ENCODE measurements around the gene PES1. TPM values are rescaled to one million over a fixed set of nuclear protein-coding genes. Genes with fewer than 3 reads are reported as not detected.
"Not testable (repeated sequence)": the region's sequence is repeated elsewhere in the genome, so short reads cannot be mapped to it uniquely, and the experiment has no call there.

The PES1 gene
- polyA plus RNA-seq, 3 donors from 2014 or later, result 25.8 to 41.9 (median 34.5) TPM

- Mint-ChIP-seq H3K36me3 (no peaks in the 10 kb centered on the region), H3K27me3 (ENCODE audit: low read depth in 3 of 3) (peaks cover 13 to 19% (median 15%) of the 10 kb centered on the region in 3 donors), H3K4me1 (no peaks in the 10 kb centered on the region), H3K4me3 (no peak overlapping the region), H3K9me3 (peaks cover 0 to 1% (median 0%) of the 10 kb centered on the region in 6 donors), H3K27ac (no peak overlapping the region)
- no peak for DNase-seq
Measured at GRCh38 chr22:30542811-30543188, 48.9 kb downstream of the PES1 start.

GRCh38 chr22:30541961-30542810 is 49.5 kb downstream of the PES1 start:
- H3K27ac Mint-ChIP-seq, result no peak overlapping the region
- H3K36me3 Mint-ChIP-seq, result no peaks in the 10 kb centered on the region
- no peaks in the 10 kb centered on the region for H3K4me1 Mint-ChIP-seq
- peak overlapping the region in 1 of 5 donors; percentile 45 for H3K4me3 Mint-ChIP-seq
- DNase-seq, result no peak
- peaks cover 13 to 19% (median 16%) of the 10 kb centered on the region in 3 donors for H3K27me3 Mint-ChIP-seq (ENCODE audit: low read depth in 3 of 3)
- peaks cover 0 to 1% (median 0%) of the 10 kb centered on the region in 6 donors for H3K9me3 Mint-ChIP-seq

- H3K27me3 Mint-ChIP-seq (ENCODE audit: low read depth in 3 of 3), result peaks cover 11 to 18% (median 17%) of the 10 kb centered on the region in 3 donors
- H3K36me3 Mint-ChIP-seq, DNase-seq, H3K4me1 Mint-ChIP-seq, H3K27ac Mint-ChIP-seq, H3K9me3 Mint-ChIP-seq: not testable (repeated sequence)
- H3K4me3 Mint-ChIP-seq, result peak overlapping the region in 2 of 5 donors; percentile 40 to 45
Measured at GRCh38 chr22:30541511-30541910, 50.2 kb downstream of the PES1 start.

GRCh38 chr22:30539368-30539767 is 52.3 kb downstream of the PES1 start:
- Mint-ChIP-seq H3K27ac (no peak overlapping the region), H3K4me3 (no peak overlapping the region), H3K4me1 (peaks cover 1 to 9% of the 10 kb centered on the region in 2 donors), H3K36me3 (no peaks in the 10 kb centered on the region), H3K9me3 (no peaks in the 10 kb centered on the region), H3K27me3 (ENCODE audit: low read depth in 3 of 3) (peaks cover 10 to 20% (median 16%) of the 10 kb centered on the region in 3 donors)
- no peak for DNase-seq

GRCh38 chr22:30538280-30538679 is 53.4 kb downstream of the PES1 start:
- Mint-ChIP-seq H3K4me1 (peaks cover 1 to 9% of the 10 kb centered on the region in 2 donors), H3K27ac (no peak overlapping the region), H3K9me3 (no peaks in the 10 kb centered on the region), H3K4me3 (no peak overlapping the region), H3K36me3 (peaks cover 0 to 5% (median 0%) of the 10 kb centered on the region in 3 donors), H3K27me3 (ENCODE audit: low read depth in 3 of 3) (peaks cover 12 to 16% (median 16%) of the 10 kb centered on the region in 3 donors)
- no peak for DNase-seq

GRCh38 chr22:30537083-30537731 is 54.5 kb downstream of the PES1 start:
- peaks cover 0 to 5% (median 0%) of the 10 kb centered on the region in 3 donors for H3K36me3 Mint-ChIP-seq
- peaks cover 1 to 9% of the 10 kb centered on the region in 2 donors for H3K4me1 Mint-ChIP-seq
- H3K27me3 Mint-ChIP-seq (ENCODE audit: low read depth in 3 of 3), result peaks cover 10 to 13% (median 12%) of the 10 kb centered on the region in 3 donors
- no peak overlapping the region for H3K27ac Mint-ChIP-seq
- no peak overlapping the region for H3K4me3 Mint-ChIP-seq
- no peak for DNase-seq
- no peaks in the 10 kb centered on the region for H3K9me3 Mint-ChIP-seq

GRCh38 chr22:30535182-30535581 is 56.5 kb downstream of the PES1 start:
- Mint-ChIP-seq H3K4me3 (no peak overlapping the region), H3K9me3 (no peaks in the 10 kb centered on the region), H3K27ac (no peak overlapping the region), H3K27me3 (ENCODE audit: low read depth in 3 of 3) (peaks cover 5 to 7% (median 5%) of the 10 kb centered on the region in 3 donors), H3K4me1 (peaks cover 1 to 9% of the 10 kb centered on the region in 2 donors), H3K36me3 (peaks cover 0 to 5% (median 0%) of the 10 kb centered on the region in 3 donors)
- no peak for DNase-seq

GRCh38 chr22:30531651-30532608 is 59.8 kb downstream of the PES1 start:
- no peaks in the 10 kb centered on the region for H3K9me3 Mint-ChIP-seq
- no peak overlapping the region for H3K27ac Mint-ChIP-seq
- H3K36me3 Mint-ChIP-seq, result peaks cover 0 to 5% (median 0%) of the 10 kb centered on the region in 3 donors
- H3K4me3 Mint-ChIP-seq, result no peak overlapping the region
- DNase-seq, result no peak
- H3K4me1 Mint-ChIP-seq, result peaks cover 1 to 9% of the 10 kb centered on the region in 2 donors
- H3K27me3 Mint-ChIP-seq (ENCODE audit: low read depth in 3 of 3), result peaks cover 2% of the 10 kb centered on the region in 3 donors

GRCh38 chr22:30526656-30527055 is 65.1 kb downstream of the PES1 start:
- no peaks in the 10 kb centered on the region for H3K36me3 Mint-ChIP-seq
- no peak for DNase-seq
- H3K27ac Mint-ChIP-seq, result no peak overlapping the region
- H3K27me3 Mint-ChIP-seq (ENCODE audit: low read depth in 3 of 3), result peaks cover 2 to 6% (median 2%) of the 10 kb centered on the region in 3 donors
- H3K4me1 Mint-ChIP-seq, result no peaks in the 10 kb centered on the region
- H3K4me3 Mint-ChIP-seq, result no peak overlapping the region
- H3K9me3 Mint-ChIP-seq, result no peaks in the 10 kb centered on the region

Other genes starting within 250 kb of the PES1 start
- gene SF3A1, start 235.0 kb downstream of the PES1 start, polyA plus RNA-seq, result 100 to 1,000 TPM in 1 of 3 donors, 10 to 100 TPM in 2; 35.5 to 133 (median 69.6) TPM
- gene CCDC157, start 234.9 kb downstream of the PES1 start, polyA plus RNA-seq, result 1 to 10 TPM; 1.4 to 3.5 (median 1.9) TPM
- 1 to 10 TPM in 1 of 3 donors, under 1 TPM in 2; 0.38 to 1.1 (median 0.56) TPM for gene RNF215, start 204.5 kb downstream of the PES1 start, polyA plus RNA-seq
- gene SEC14L2, start 194.9 kb downstream of the PES1 start, polyA plus RNA-seq, result 1 to 10 TPM in 1 of 3 donors, under 1 TPM in 1, not detected in 1; 0.23 to 1.6 TPM
- gene MTFP1, start 166.1 kb downstream of the PES1 start, polyA plus RNA-seq, result 10 to 100 TPM; 18.7 to 41.3 (median 32.0) TPM
- not detected for gene SEC14L3, start 119.9 kb downstream of the PES1 start, polyA plus RNA-seq
- not detected for gene SEC14L4, start 86.2 kb downstream of the PES1 start, polyA plus RNA-seq
- gene SEC14L6, start 45.2 kb downstream of the PES1 start, polyA plus RNA-seq, result 1 to 10 TPM in 1 of 3 donors, not detected in 2; 1.0 TPM
- gene GAL3ST1, start 17.2 kb downstream of the PES1 start, polyA plus RNA-seq, result not detected
- under 1 TPM in 2 of 3 donors, not detected in 1; 0.14 to 0.59 TPM for gene TCN2, start 15.3 kb upstream of the PES1 start, polyA plus RNA-seq
- gene SLC35E4, start 43.9 kb upstream of the PES1 start, polyA plus RNA-seq, result 1 to 10 TPM; 1.4 to 2.7 (median 2.7) TPM
- gene DUSP18, start 76.0 kb upstream of the PES1 start, polyA plus RNA-seq, result 1 to 10 TPM; 4.6 to 8.6 (median 4.7) TPM
- gene OSBP2, start 103.0 kb upstream of the PES1 start, polyA plus RNA-seq, result 1 to 10 TPM in 1 of 3 donors, under 1 TPM in 2; 0.19 to 2.4 (median 0.35) TPM

Data from immature natural killer cell (primary cell).